BJ (cell line): ENCODE results near the gene ALKBH3. TPM values are rescaled to one million over a fixed set of nuclear protein-coding genes. Genes with fewer than 3 reads are reported as not detected.

Source experiments
- CTCF ChIA-PET: fragments of 350-600 bp; formaldehyde crosslinking; extraction: SDS; loops from one replicate; lab custom pipeline; 2021; ENCODE audit warnings: antibody characterized with exemption, inconsistent platforms; lab: Yijun Ruan, JAX
- POLR2A ChIA-PET: fragments of 300-600 bp; sonication (Branson Sonifier 250); formaldehyde crosslinking; extraction: SDS; loops from one replicate; lab custom pipeline; 2021; ENCODE audit warnings: antibody characterized with exemption; lab: Charles Lee
- DNase-seq: peaks from one replicate; pipeline ENCODE4 v3.0.0-alpha.2; 2011; ENCODE audit warnings: low read depth
- H3K27me3 ChIP-seq: 2 replicates; pipeline ENCODE4 v1.6.0; 2011; ENCODE audit warnings: low read length; ENCODE audit not compliant: control insufficient read depth, insufficient read depth
- H3K36me3 ChIP-seq: 2 replicates; pipeline ENCODE4 v1.5.1; 2011; ENCODE audit warnings: low read length; ENCODE audit not compliant: control insufficient read depth, insufficient read depth
- H3K4me3 ChIP-seq: 2 replicates; pipeline ENCODE4 v1.5.1; 2011; ENCODE audit warnings: low read depth, mild to moderate bottlenecking, control low read depth, low read length
- polyA plus RNA-seq: library from polyadenylated mRNA; depleted of rRNA; stranded (reverse); fragments of >200 nt; gene quantifications from 2 replicates; pipeline ENCODE4 v1.2.3, GENCODE V29; 2011
- TF ChIP-seq, protein P1 (sequence below): IDR thresholded peaks from 2 replicates; pipeline ENCODE4 v1.5.1; 2011; ENCODE audit warnings: low read depth, mild to moderate bottlenecking, control low read depth, inconsistent platforms, low read length, moderate library complexity; ENCODE audit not compliant: insufficient read depth

The ALKBH3 gene
- polyA plus RNA-seq, 1 experiment = 30.2 TPM

DNA sequence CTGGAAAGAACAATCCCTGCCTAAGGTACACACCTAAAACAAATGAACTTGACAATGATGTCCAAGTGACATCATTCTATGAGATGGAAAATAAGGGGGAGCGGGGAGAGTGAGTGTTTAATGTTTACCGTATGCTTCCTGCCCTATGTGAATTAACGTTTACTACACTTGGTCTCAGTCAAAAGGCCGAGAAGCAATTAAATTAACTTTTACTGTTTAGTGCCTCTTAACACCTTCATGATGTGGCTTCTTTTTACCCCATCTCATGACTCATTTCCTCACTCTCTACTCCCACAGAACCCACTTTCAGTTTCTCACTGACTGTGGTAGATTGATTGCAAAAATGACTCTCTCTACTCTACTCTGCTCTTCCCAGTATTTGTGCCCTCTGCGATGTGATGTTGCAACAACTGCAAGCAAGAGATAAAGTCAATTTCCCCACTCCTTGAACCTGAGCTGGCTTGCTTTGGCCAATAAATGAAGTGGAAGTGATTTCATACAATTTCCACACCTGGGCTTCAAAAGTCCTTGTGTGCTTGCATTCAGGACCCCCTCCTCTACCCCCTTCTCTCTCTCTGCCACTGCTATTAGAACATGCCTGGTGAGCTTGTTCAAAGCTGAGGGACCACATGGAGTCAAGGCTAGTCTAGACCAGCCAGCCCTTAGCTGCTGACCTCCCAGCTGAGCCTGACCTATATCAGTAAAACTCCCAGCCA is 11.6 kb upstream of the ALKBH3 start:
- ChIA-PET POLR2A (no interaction called here), CTCF (interaction anchor here (1.7 kb wide), 1 partner anchor 17 kb away, joined by 5 read pairs; no protein-coding TSS in a partner anchor)
- TF ChIP-seq, protein P1, sequence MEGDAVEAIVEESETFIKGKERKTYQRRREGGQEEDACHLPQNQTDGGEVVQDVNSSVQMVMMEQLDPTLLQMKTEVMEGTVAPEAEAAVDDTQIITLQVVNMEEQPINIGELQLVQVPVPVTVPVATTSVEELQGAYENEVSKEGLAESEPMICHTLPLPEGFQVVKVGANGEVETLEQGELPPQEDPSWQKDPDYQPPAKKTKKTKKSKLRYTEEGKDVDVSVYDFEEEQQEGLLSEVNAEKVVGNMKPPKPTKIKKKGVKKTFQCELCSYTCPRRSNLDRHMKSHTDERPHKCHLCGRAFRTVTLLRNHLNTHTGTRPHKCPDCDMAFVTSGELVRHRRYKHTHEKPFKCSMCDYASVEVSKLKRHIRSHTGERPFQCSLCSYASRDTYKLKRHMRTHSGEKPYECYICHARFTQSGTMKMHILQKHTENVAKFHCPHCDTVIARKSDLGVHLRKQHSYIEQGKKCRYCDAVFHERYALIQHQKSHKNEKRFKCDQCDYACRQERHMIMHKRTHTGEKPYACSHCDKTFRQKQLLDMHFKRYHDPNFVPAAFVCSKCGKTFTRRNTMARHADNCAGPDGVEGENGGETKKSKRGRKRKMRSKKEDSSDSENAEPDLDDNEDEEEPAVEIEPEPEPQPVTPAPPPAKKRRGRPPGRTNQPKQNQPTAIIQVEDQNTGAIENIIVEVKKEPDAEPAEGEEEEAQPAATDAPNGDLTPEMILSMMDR = no peak
- H3K4me3 ChIP-seq = no peak overlapping the region
- no peaks in the 10 kb centered on the region for H3K36me3 ChIP-seq
- DNase-seq = no peak
- peaks cover 10% of the 10 kb centered on the region for H3K27me3 ChIP-seq

DNA sequence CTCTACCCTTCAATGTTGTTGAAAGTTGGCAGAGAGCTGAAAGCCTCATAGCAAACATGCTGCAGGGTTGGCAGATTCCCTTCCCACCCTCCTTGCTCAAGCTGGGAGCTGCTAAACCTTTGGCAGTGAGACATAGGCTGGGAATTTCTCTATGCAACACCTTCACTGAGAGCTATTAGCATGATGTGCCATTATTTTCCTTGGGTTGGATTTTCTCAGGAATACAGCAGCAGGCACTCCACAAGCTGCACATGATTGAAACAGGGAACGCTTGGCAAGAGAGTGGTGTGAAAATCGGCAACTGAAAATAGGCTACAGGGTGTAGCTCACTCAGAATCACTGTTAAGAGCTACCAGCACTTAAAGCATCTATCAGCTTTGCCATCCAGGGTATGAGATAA is 9.6 kb upstream of the ALKBH3 start:
- no peak for DNase-seq
- ChIA-PET CTCF (no interaction called here), POLR2A (no interaction called here)
- TF ChIP-seq, protein P1 = no peak
- Histone ChIP-seq H3K4me3 (no peak overlapping the region), H3K27me3 (peaks cover 10% of the 10 kb centered on the region), H3K36me3 (no peaks in the 10 kb centered on the region)

DNA sequence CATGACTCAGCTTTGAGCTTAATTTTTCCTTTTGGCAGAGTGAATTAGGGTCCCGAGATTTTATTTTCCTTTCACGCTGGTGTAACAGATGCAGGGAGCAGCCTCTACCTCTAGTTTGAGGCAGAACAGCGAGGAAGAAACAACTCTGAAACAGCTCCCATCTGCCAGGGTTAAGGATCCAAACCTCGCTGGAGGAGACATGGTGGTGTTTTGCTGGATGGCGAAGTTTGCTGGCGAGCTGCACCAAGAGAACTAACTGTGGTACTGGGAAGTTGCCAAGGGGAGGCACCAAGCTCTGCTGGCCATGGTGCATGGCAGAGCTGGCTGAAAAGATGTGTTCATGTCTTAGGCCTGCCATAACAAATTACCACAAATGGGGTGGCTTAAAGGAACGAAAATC is 7.6 kb upstream of the ALKBH3 start:
- ChIA-PET POLR2A (no interaction called here), CTCF (interaction anchor here (1.1 to 1.2 kb wide), 2 partner anchors 17 to 47 kb away, joined by 3 read pairs; no protein-coding TSS in a partner anchor)
- DNase-seq = no peak
- H3K36me3 ChIP-seq = no peaks in the 10 kb centered on the region
- H3K27me3 ChIP-seq = peaks cover 10% of the 10 kb centered on the region
- H3K4me3 ChIP-seq = no peak overlapping the region
- TF ChIP-seq, protein P1 = no peak

DNA sequence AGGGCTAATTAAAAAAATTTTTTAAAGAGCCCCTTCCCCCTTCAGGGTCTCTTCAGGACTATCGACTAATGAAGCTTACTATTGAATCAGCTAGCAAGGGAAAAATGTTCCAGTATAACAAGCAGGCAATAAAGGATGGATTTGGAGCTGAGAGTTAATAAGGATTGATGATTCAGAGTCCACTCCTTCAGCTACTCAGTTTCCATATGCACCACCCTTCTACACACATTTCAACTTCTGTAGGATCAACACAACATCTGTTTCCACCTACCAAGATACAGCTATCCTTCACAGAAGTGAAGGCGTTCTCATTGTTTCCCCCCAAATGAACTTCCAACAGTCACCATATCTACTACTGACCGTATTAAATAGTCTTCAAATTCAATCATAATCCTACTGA is 6.6 kb upstream of the ALKBH3 start:
- CTCF ChIA-PET = no interaction called here

DNA sequence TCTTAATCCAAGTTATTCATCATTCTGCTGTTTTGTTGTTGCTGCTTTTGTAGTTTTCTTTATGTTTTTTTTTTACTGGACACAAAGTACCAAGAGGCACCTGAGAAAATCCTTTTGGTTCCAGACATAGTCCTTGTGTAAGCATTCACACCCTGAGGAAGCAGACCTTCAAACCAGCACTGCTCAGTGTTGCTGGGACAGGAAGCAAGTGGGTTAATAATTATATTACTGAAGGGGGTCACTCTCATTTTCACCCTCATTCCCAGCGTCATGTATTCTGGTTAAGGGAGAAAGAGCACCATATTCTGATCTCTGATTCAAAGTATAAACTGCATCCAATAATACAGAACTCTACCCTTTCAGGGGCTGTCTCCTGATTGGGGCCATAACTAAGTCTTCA is 5.9 kb upstream of the ALKBH3 start:
- Histone ChIP-seq H3K4me3 (no peak overlapping the region), H3K36me3 (no peaks in the 10 kb centered on the region), H3K27me3 (peaks cover 10% of the 10 kb centered on the region)
- CTCF ChIA-PET = no interaction called here
- POLR2A ChIA-PET = no interaction called here
- TF ChIP-seq, protein P1 = no peak
- no peak for DNase-seq

More for the DNA sequence above, 6.6 kb upstream of the ALKBH3 start:
- Histone ChIP-seq H3K27me3 (peaks cover 10% of the 10 kb centered on the region), H3K36me3 (no peaks in the 10 kb centered on the region), H3K4me3 (no peak overlapping the region)
- POLR2A ChIA-PET = no interaction called here
- no peak for DNase-seq
- TF ChIP-seq, protein P1 = no peak
